GM20431 (cell line): Measurements from ENCODE around the gene CRYAA.
"Not testable (repeated sequence)": the region's sequence is repeated elsewhere in the genome, so short reads cannot be mapped to it uniquely, and the experiment has no call there.

ENCODE experiments used
- in situ Hi-C: fragments of 300-500 bp; cut with MseI, MboI; formaldehyde crosslinking; loops from one replicate; pipeline ENCODE4 v1.15.0; 2020; ENCODE audit warnings: low sequenced_read_pairs; ENCODE audit not compliant: unreplicated experiment

Gene CRYAA

DNA sequence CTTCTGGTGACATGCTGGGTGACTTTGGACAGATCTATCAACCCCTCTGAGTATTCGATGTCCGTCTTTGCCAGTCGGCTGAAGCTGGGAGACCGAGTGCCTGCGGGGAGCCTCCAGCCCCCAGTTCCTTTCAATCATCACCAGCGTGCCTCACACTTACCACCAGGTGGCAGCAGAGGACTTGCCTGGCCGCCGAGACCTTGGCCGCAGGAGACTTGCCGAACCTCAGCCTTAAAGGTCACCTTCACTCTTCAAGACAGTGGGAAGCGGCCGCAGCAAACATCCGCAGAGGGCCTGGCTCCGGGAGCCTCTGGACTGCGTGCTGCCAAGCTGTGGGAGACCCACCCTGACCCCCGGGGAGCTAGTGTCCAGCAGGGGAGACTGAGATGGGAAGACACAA is 7.8 kb downstream of the CRYAA start:
- in situ Hi-C loops = not testable (repeated sequence)

- in situ Hi-C loops = not testable (repeated sequence)
These were observed 8.5 kb downstream of the CRYAA start for GRCh38 chr21:43177043-43177906.

DNA sequence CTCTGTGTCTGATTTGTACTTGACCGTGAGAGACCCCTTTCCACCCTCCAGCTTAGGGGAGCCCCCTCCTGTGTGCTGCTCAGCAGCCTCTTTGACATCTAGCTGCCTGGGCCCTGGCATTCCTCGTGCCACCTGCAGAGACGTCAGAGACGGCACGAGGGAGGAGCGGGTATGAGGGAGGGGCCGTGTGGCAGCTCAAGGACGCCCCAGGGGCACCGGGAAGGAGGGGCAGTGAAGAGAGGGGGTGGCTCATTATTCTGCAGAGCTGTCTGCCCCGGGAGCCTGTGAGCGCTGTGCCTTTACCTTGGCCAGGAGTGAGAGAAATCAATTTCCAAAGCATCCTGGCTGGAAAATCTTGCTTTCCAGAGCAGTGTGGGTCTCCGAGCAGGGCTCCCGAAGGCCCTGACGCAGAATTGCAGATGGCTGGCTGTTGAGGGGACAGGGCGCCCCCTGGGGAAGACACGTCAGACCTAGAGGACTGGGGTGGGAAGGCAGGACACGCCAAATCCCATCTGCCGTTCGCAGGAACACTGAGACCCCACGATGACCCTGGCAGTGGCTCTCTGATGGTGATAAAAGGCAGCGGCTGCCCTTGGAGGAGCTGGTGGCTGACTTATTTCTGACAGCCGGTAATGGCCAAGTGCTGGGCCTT is 9.5 kb downstream of the CRYAA start:
- in situ Hi-C loops = not testable (repeated sequence)

- in situ Hi-C loops = not testable (repeated sequence)
These were observed 12.2 kb downstream of the CRYAA start for GRCh38 chr21:43181033-43181432.

- in situ Hi-C loops = not testable (repeated sequence)
These were observed 18.5 kb downstream of the CRYAA start for GRCh38 chr21:43187268-43187667.

GRCh38 chr21:43187715-43188114 is 18.9 kb downstream of the CRYAA start:
- in situ Hi-C loops = no loop called here

DNA sequence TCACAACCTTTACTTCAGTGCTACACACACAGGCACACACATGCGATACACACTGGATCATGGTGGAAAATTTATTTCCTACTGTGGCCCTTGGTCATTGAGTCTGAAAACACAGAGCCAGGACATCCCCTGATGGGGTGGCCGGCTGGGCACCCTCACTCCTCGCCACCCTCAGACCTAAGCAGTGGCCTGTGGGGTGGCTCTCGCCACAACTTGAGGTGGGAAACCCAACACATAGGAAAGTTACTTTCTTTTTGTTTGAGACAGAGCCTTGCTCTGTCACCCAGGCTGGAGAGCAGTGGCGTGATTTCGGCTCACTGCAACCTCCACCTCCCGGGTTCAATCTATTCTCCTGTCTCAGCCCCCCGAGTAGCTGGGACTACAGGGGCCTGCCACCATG is 19.4 kb downstream of the CRYAA start:
- in situ Hi-C loops = no loop called here

DNA sequence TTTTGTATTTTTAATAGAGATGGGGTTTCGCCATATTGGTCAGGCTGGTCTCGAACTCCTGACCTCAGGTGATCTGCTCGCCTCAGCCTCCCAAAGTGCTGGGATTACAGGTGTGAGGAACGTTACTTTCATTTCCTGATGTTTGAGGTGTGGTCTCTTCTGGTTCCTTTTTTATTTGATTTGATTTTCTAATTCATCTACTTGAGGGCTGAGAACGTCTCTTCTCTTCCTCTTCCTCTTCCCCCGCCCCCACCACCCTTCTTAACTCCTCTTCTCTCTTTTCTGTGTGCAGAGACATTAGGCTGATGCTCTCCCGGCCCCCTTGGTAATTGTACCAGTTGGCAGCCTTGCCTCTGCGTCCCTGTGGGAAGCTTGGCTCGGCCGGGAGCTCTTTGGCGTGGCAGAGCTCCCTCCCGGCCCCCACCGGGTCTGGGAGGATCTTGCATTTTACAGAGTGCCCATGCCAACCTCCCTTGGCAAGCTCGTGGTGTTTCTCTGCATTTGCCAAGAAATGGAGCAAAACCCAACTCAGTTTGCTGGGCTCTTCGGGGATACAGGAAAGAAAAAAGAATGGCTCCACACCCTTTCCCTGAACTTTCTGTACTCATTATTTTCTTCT is 19.9 kb downstream of the CRYAA start:
- in situ Hi-C loops = no loop called here

DNA sequence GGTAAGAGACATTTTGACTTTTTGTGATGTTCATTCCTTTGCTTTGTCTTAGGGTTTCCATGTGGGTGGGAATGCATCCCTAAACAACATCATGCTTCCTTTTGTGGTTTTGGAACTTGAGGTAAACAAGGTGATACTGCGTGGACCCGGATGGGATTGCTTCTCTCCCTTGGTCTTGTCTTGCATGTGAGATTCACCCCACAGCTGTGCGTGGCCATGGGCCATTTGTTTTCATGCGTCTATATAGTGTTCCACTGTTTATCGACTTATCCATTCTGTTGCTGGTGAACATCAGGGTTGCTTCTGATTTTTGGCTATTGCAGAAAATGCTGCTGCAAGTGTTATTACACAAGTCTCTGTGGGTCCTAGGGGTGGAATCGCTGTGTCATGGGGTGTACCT is 21.1 kb downstream of the CRYAA start:
- in situ Hi-C loops = no loop called here

DNA sequence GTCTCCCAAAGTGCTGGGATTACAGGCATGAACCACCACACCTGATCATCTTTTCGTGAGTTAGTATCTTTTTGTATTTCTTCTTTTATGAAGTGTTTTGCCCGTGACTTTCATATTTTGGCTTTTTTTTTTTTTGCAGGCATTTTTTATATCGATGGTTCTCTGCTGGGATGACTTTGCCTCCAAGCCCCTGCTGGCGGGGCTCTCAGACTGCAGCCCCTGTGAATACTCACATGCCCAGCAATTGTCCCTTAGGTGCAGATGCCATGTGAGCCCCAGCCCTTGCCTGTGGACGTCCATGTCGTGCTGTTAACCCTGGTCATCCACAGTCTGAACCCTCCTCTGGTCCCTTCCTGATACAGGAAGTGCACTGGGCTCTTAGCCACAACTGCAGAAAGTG is 21.7 kb downstream of the CRYAA start:
- in situ Hi-C loops = no loop called here

DNA sequence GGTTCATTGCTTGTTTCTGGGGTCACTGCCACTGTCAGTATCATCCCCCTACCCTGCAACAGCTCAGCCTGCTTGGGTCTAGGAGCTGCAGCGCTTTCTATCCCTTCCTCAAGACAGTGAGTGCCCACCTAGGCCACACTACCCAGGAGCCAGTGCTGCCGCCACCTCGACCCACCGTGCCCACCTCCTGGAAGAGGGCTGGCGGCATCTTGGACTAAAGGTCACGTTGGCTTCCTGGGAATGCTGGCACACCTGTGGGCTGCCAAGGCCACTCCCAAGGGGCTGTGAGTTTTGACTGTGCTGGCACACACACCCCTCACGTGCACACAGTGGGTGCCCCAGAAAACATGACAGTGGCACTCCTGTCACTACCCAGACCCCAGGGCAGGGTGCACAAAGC is 22.1 kb downstream of the CRYAA start:
- in situ Hi-C loops = no loop called here

- in situ Hi-C loops = no loop called here
These were observed 22.7 kb downstream of the CRYAA start for GRCh38 chr21:43191521-43191920.

GRCh38 chr21:43191971-43192370 is 23.2 kb downstream of the CRYAA start:
- in situ Hi-C loops = no loop called here

DNA sequence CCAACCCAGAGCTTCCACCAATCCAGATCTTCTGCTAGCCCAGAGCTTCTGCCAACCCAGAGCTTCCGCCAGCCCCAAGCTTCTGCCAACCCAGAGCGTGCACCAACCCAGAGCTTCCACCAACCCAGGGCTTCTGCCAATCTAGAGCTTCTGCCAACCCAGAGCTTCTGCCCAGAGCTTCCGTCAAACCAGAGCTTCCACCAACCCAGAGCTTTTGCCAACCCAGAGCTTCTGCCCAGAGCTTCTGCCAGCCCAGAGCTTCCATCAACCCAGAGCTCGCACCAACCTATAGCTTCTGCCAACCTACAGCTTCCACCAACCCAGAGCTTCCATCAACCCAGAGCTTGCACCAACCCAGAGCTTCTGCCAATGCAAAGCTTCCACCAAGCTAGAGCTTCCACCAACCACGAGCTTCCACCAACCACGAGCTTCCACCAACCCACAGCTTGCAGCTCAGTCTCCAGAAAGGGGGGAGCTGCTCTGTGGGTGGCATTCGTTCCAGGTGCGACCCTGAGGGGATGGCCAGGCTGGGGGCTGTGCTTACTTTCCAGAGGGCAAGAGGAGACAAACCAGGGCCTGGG is 23.8 kb downstream of the CRYAA start:
- in situ Hi-C loops = no loop called here

DNA sequence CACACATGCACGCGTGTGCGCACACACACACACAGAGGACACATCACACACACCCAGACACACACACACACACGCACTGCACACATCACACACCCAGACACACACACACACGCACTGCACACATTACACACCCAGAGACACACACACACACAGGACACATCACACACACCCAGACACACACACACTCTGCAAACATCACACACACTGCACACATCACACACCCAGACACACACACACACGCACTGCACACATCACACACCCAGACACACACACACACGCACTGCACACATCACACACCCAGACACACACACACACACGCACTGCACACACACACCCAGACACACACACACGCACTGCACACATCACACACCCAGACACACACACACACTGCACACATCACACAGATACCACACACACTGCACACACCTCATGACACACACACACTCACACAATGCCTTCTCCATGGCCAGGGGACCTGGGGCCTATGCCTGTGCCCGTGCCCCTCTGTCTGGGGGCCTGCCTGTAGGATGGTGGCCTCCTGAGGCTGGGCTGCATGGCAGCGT is 24.4 kb downstream of the CRYAA start:
- in situ Hi-C loops = no loop called here

- in situ Hi-C loops = no loop called here
These were observed 25.0 kb downstream of the CRYAA start for GRCh38 chr21:43193651-43194302.

GRCh38 chr21:43194303-43195120 is 25.7 kb downstream of the CRYAA start:
- in situ Hi-C loops = no loop called here

- in situ Hi-C loops = no loop called here
These were observed 26.6 kb downstream of the CRYAA start for GRCh38 chr21:43195121-43196021.
